K562 (cell line): ENCODE results near the gene NYAP1. TPM values are rescaled to one million over a fixed set of nuclear protein-coding genes. Genes with fewer than 3 reads are reported as not detected.
"Not testable (repeated sequence)": the region's sequence is repeated elsewhere in the genome, so short reads cannot be mapped to it uniquely, and the experiment has no call there.

Source experiments
- ATAC-seq: fragments of 200-7000 bp; cut with Tn5 transposase; 3 replicates; pipeline ENCODE4 v1.9.1; 2020; ENCODE audit warnings: moderate library complexity
- BruUV-seq: library from RNA; stranded (reverse); fragments of 400-500 nt; replicated peaks from 2 replicates; lab custom pipeline; 2021; lab: Mats Ljungman, UMichigan
- CTCF ChIA-PET: fragments of 300-600 bp; formaldehyde crosslinking; extraction: SDS; loops from one replicate; lab custom pipeline; 2021; ENCODE audit warnings: low intra/inter-chr PET ratio; lab: Yijun Ruan, JAX
- POLR2A ChIA-PET: fragments of 300-600, 350-650 bp; sonication (Branson Sonifier 250); formaldehyde crosslinking; extraction: SDS; loops from one replicate; lab custom pipeline; 2021; ENCODE audit warnings: antibody characterized with exemption, inconsistent platforms; lab: Yijun Ruan, JAX
- DNase-seq, 4 experiments: peaks; one replicate each; pipeline versions ENCODE4 v3.0.0 to v3.0.0-alpha.2; 2011 to 2018; ENCODE audit warnings: low spot score in 3 of 4, mixed read lengths in 3 of 4; ENCODE audit errors: extremely low read depth in 1 of 4
- FAIRE-seq: peaks from 2 replicates; lab custom pipeline; 2011; peaks lifted over from hg19 to GRCh38; lab: Jason Lieb, UNC
- H2AFZ ChIP-seq: 2 replicates; pipeline ENCODE4 v1.6.0; 2011; ENCODE audit warnings: low read depth, low read length, control low read depth, inconsistent platforms
- H3K27ac ChIP-seq: fragments of 200-600 bp; 3 replicates; pipeline ENCODE4 v1.8.0; 2011; ENCODE audit warnings: low read depth, mild to moderate bottlenecking, control low read depth, inconsistent platforms, low read length, moderate library complexity, mixed read lengths; ENCODE audit errors: extremely low read depth
- H3K27me3 ChIP-seq, 2 experiments: fragments of 300-600 bp in 1 of 2; 2 replicates in 1 of 2; 3 replicates in 1 of 2; pipeline versions ENCODE4 v1.6.0 to v1.8.0; 2011; ENCODE audit warnings: inconsistent platforms in 2 of 2, low read length in 2 of 2, mild to moderate bottlenecking in 1 of 2, mixed read lengths in 1 of 2, moderate library complexity in 1 of 2; ENCODE audit not compliant: control insufficient read depth in 2 of 2, insufficient read depth in 2 of 2
- H3K36me3 ChIP-seq: fragments of 300-600 bp; 3 replicates; pipeline ENCODE4 v1.8.0; 2011; ENCODE audit warnings: mild to moderate bottlenecking, low read length, inconsistent platforms; ENCODE audit not compliant: control insufficient read depth, insufficient read depth
- H3K4me1 ChIP-seq, 2 experiments: fragments of 200-600 bp in 1 of 2; replicated peaks in 1 of 2; 2 replicates in 1 of 2; 3 replicates in 1 of 2; pipeline versions ENCODE4 v1.5.1 to v1.8.0; 2011; ENCODE audit warnings: inconsistent platforms in 2 of 2, low read length in 2 of 2, mild to moderate bottlenecking in 1 of 2, mixed read lengths in 1 of 2, moderate library complexity in 1 of 2; ENCODE audit not compliant: control insufficient read depth in 2 of 2, insufficient read depth in 2 of 2
- H3K4me2 ChIP-seq: 2 replicates; pipeline ENCODE4 v1.6.1; 2011; ENCODE audit warnings: low read length, control low read depth, inconsistent platforms, mixed read lengths; ENCODE audit not compliant: insufficient read depth
- H3K4me3 ChIP-seq: fragments of 200-600 bp; sonication (generic), shearing (Covaris generic); 2 replicates; pipeline ENCODE4 v1.5.1; 2016; ENCODE audit warnings: control low read depth, inconsistent platforms
- H3K79me2 ChIP-seq: fragments of 200-600 bp; 3 replicates; pipeline ENCODE4 v1.8.0; 2011; ENCODE audit warnings: low read length, inconsistent platforms; ENCODE audit not compliant: control insufficient read depth, insufficient read depth
- H3K9ac ChIP-seq, 2 experiments: 2 replicates each; pipeline versions ENCODE4 v1.6.0 to v1.6.1; 2011; ENCODE audit warnings: low read depth in 2 of 2, low read length in 2 of 2, control low read depth in 1 of 2, inconsistent platforms in 1 of 2, mild to moderate bottlenecking in 1 of 2, mixed read lengths in 1 of 2; ENCODE audit not compliant: insufficient read depth in 1 of 2
- H3K9me1 ChIP-seq: one replicate; pipeline ENCODE4 v1.6.0; 2011; ENCODE audit warnings: inconsistent platforms, mild to moderate bottlenecking, low read length, moderate library complexity; ENCODE audit not compliant: control insufficient read depth, insufficient read depth
- H3K9me3 ChIP-seq: replicated peaks from 2 replicates; pipeline ENCODE4 v1.5.1; 2011; ENCODE audit warnings: low read depth, low read length, inconsistent platforms; ENCODE audit not compliant: control insufficient read depth, insufficient read depth
- H4K20me1 ChIP-seq: replicated peaks from 2 replicates; pipeline ENCODE4 v1.6.1; 2011; ENCODE audit warnings: low read length, inconsistent platforms, mixed read lengths; ENCODE audit not compliant: control insufficient read depth, insufficient read depth
- BCOR ChIP-seq: fragments of 450-650 bp; IDR thresholded peaks from 2 replicates; pipeline ENCODE4 v1.6.1; 2016
- WGBS: fragments of 100-300 bp; shearing (Covaris generic); methylation state at CpG from one replicate; pipeline ENCODE4 v1.1.6; 2016; ENCODE audit warnings: low coverage, mixed read lengths; ENCODE audit not compliant: insufficient coverage; ENCODE audit errors: missing lambda C conversion rate; 5-methylcytosine and 5-hydroxymethylcytosine counted together
- in situ Hi-C: fragments of 300-500 bp; cut with MboI; formaldehyde crosslinking; loops from 4 replicates; pipeline ENCODE4 v1.15.0; 2018; ENCODE audit warnings: inconsistent platforms, mixed read lengths
- intact Hi-C: fragments of 100-400 bp; cut with micrococcal nuclease; formaldehyde crosslinking; loops from 2 replicates; pipeline ENCODE4 v1.14.2; 2022
- polyA plus RNA-seq, 8 experiments: library from polyadenylated mRNA; depleted of rRNA in 4 of 8; stranded (reverse) in 5 of 8; unstranded in 3 of 8; fragments of >200 nt; fragmentation: Nextera tagmentation in 2 of 8; fragmentation: Illumina TruSeq in 1 of 8; extraction: Ambion mirVana in 2 of 8; extraction: Trizol in 1 of 8; gene quantifications; 2 replicates each; pipeline versions ENCODE4 v1.2.1 to v1.2.3, GENCODE V29; 2011 to 2014; ENCODE audit warnings: inconsistent platforms in 1 of 8, missing spikeins in 1 of 8
- total RNA-seq, 7 experiments: library from RNA; depleted of rRNA in 6 of 7; stranded (reverse); fragments of >200 nt in 6 of 7; fragmentation: Illumina TruSeq in 2 of 7; extraction: Trizol in 2 of 7; gene quantifications; 2 replicates each; pipeline versions ENCODE4 v1.2.1 to v1.2.3, GENCODE V29; 2011 to 2021; ENCODE audit warnings: low replicate concordance in 1 of 7
- TF ChIP-seq, protein P1 (sequence below), 2 experiments: fragments of 450-650 bp; IDR thresholded peaks; 2 replicates each; pipeline ENCODE4 v1.6.1; 2016
- TF ChIP-seq, protein P2 (sequence below): fragments of 450-650 bp; conservative IDR thresholded peaks from 2 replicates; pipeline ENCODE4 v1.6.1; 2016; ENCODE audit warnings: missing genetic modification characterization, low read depth, mild to moderate bottlenecking, missing compliant biosample characterization, moderate library complexity
- TF ChIP-seq, protein P3 (sequence below), 3 experiments: fragments of 200-800 bp in 1 of 3; sonication (Bioruptor generic) in 1 of 3; sonication (generic) in 1 of 3; formaldehyde crosslinking in 1 of 3; IDR thresholded peaks; 2 replicates each; pipeline versions ENCODE4 v1.6.1 to v1.8.0; 2016 to 2022; ENCODE audit warnings: mild to moderate bottlenecking in 2 of 3, missing compliant biosample characterization in 2 of 3, missing genetic modification characterization in 2 of 3, missing genetic modification reagents in 1 of 3

The NYAP1 gene
- total and polyA plus RNA-seq, 9 of the 15 experiments (the other 6 are each of a cell fraction or from before 2014, with no cell fraction given) = 0.11 to 0.88 (median 0.22) TPM; not detected in 2

DNA sequence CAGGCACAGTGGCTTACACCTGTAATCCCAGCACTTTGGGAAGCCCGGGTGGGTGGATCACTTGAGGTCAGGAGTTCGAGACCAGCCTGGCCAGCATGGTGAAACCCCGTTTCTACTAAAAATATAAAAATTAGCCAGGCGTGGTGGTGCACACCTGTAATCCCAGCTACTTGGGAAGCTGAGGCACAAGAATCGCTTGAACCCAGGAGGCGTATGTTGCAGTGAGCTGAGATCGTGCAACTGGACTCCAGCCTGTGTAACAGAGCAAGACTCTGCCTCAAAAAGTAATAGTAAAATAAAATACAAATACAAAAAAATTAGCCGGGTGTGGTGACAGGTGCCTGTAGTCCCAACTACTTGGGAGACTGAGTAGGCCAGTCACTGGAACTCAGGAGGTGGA lies 45.0 kb upstream of the NYAP1 start:
- H3K9me3 ChIP-seq, H3K9ac ChIP-seq, H4K20me1 ChIP-seq, H3K27me3 ChIP-seq, H3K4me3 ChIP-seq, H3K4me2 ChIP-seq, in situ Hi-C loops, intact Hi-C loops, BruUV-seq, H3K9me1 ChIP-seq, ATAC-seq, FAIRE-seq, DNase-seq, CTCF ChIA-PET: not testable (repeated sequence)
- POLR2A ChIA-PET = interaction anchor here (1.1 to 4.3 kb wide), 2 partner anchors 10 to 11 kb away, joined by 5 to 44 read pairs; partner anchors contain the start of genes MEPCE and ZCWPW1
- Histone ChIP-seq H3K36me3 (peaks cover 18% of the 10 kb centered on the region), H3K79me2 (peaks cover 28% of the 10 kb centered on the region), H3K4me1 (peaks cover 33 to 68% of the 10 kb centered on the region in 2 experiments), H3K27ac (peak overlapping the region; percentile 83; the same call in 1 of the 3 replicates), H2AFZ (peak overlapping the region; percentile 96; the same call in 1 of the 2 replicates)
- 83% methylated on average over 8 of the region's 8 CpGs for WGBS
- TF ChIP-seq, protein P1, sequence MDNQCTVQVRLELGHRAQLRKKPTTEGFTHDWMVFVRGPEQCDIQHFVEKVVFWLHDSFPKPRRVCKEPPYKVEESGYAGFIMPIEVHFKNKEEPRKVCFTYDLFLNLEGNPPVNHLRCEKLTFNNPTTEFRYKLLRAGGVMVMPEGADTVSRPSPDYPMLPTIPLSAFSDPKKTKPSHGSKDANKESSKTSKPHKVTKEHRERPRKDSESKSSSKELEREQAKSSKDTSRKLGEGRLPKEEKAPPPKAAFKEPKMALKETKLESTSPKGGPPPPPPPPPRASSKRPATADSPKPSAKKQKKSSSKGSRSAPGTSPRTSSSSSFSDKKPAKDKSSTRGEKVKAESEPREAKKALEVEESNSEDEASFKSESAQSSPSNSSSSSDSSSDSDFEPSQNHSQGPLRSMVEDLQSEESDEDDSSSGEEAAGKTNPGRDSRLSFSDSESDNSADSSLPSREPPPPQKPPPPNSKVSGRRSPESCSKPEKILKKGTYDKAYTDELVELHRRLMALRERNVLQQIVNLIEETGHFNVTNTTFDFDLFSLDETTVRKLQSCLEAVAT (IDR thresholded peaks at IDR 0.05) = peak in 1 of 2 experiments; percentile 70; a peak in 1 of 4 replicates
- TF ChIP-seq BCOR = peak; percentile 43; the same call in 1 of the 2 replicates

DNA sequence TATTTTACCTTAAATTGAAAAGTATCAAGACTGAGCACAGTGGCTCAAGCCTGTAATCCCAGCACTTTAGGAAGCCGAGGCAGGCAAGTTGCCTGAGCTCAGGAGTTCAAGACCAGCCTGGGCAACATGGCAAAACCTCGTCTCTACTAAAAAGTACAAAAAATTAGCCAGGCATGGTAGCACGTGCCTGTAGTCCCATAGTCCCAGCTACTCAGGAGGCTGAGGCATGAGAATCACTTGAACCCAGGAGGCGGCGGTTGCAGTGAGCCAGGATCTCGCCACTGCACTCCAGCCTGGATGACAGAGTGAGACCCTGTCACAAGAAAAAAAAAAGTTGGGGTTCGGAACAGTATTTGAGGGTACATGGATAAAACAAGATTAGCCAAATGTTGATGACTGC lies 44.5 kb upstream of the NYAP1 start:
- H2AFZ ChIP-seq = peak overlapping the region; percentile 96
- peak overlapping the region in 1 of 2 experiments; percentile 48; a peak in 2 of 4 replicates for H3K9ac ChIP-seq
- H3K79me2 ChIP-seq = peaks cover 23% of the 10 kb centered on the region
- BruUV-seq, H3K27me3 ChIP-seq, FAIRE-seq, CTCF ChIA-PET, H4K20me1 ChIP-seq, DNase-seq, intact Hi-C loops, ATAC-seq, H3K4me2 ChIP-seq, in situ Hi-C loops, H3K9me1 ChIP-seq, H3K9me3 ChIP-seq, H3K4me3 ChIP-seq: not testable (repeated sequence)
- 80% methylated on average over 7 of the region's 7 CpGs for WGBS
- POLR2A ChIA-PET = interaction anchor here (0.6 to 4.3 kb wide), 4 partner anchors 10 to 339 kb away, joined by 3 to 44 read pairs (median 4); partner anchors contain the start of genes MEPCE and ZCWPW1
- peaks cover 13% of the 10 kb centered on the region for H3K36me3 ChIP-seq
- H3K27ac ChIP-seq = peak overlapping the region; percentile 83; the same call in 2 of the 3 replicates
- peaks cover 33 to 68% of the 10 kb centered on the region in 2 experiments for H3K4me1 ChIP-seq
- TF ChIP-seq, protein P2, sequence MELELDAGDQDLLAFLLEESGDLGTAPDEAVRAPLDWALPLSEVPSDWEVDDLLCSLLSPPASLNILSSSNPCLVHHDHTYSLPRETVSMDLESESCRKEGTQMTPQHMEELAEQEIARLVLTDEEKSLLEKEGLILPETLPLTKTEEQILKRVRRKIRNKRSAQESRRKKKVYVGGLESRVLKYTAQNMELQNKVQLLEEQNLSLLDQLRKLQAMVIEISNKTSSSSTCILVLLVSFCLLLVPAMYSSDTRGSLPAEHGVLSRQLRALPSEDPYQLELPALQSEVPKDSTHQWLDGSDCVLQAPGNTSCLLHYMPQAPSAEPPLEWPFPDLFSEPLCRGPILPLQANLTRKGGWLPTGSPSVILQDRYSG (tag) = 0 out of 2 replicates have a peak, but pooled peaks have one; percentile 16
- TF ChIP-seq, protein P3, sequence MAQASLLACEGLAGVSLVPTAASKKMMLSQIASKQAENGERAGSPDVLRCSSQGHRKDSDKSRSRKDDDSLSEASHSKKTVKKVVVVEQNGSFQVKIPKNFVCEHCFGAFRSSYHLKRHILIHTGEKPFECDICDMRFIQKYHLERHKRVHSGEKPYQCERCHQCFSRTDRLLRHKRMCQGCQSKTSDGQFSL (CRISPR knock-in tag; IDR thresholded peaks at IDR 0.05) = not testable (repeated sequence)
- TF ChIP-seq, protein P3 (tag; IDR thresholded peaks at IDR 0.05) = peak in 1 of 2 experiments; percentile 66; a peak in 1 of 4 replicates
